T-helper 2 cell (primary cell): ENCODE data around the gene GZMH.
"Not testable (repeated sequence)": the region's sequence is repeated elsewhere in the genome, so short reads cannot be mapped to it uniquely, and the experiment has no call there.

ENCODE experiments used
- DNase-seq, 5 experiments: peaks; one replicate each; pipeline versions ENCODE4 v3.0.0 to v3.0.0-alpha.2; 2012 to 2022

Gene GZMH

DNA sequence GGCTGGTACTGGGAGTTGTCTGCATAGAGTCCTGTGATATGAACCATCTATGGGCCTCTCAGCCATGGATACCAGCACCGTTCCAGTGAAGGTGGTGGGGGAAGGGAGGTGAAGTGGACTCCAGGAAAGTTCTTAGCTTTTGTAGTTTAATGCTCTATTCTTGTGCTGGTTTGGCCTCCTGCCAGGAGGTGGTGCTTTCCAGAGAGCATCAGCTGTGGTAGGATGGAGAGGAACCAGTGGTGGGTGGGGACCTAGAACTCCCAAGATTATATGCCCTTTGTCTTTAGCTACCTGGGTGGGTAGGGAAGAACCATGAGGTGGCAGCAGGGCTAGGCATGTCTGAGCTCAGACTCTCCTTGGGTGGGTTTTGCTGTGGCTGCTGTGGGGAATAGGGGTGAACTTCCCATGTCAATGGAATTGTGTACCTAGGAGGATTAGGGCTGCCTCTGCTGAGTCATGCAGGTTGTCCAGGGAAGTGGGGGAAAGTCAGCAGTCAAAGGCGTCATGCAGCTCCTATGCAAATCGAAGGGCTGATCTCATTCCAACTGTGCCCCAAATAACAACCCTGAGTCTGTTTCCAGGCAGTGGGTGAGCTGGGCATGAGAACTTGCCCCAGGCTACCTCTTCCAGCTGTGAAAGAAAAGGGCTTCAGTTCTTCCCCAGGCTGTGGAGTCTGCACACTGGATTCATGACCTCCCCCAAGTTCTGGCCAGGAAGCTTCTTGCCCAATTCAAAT, 14.2 kb downstream of the GZMH start:
- DNase-seq: no peak

DNA sequence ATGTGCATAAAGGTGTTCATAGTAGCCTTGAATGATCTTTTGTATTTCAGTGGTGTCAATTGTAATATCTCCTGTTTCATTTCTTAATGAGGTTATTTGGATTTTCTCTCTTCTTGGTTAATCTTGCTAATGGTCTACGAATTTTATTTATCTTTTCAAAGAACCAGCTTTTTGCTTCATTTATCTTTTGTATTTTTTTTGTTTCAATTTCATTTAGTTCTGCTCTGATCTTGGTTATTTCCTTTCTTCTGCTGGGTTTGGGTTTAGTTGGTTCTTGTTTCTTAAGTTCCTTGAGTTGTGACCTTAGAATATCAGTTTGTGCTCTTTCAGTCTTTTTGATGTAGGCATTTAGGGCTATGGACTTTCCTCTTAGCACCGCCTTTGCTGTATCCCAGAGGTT, 18.5 kb downstream of the GZMH start:
- DNase-seq: not testable (repeated sequence)

DNA sequence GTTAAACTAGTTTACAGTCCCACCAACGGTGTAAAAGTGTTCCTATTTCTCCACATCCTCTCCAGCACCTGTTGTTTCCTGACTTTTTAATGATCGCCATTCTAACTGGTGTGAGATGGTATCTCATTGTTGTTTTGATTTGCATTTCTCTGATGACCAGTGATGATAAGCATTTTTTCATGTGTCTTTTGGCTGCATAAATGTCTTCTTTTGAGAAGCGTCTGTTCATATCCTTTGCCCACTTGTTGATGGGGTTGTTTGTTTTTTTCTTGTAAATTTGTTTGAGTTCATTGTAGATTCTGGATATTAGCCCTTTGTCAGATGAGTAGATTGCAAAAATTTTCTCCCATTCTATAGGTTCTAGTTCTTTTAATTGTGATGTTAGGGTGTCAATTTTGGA, 25.1 kb downstream of the GZMH start:
- not testable (repeated sequence) for DNase-seq

DNA sequence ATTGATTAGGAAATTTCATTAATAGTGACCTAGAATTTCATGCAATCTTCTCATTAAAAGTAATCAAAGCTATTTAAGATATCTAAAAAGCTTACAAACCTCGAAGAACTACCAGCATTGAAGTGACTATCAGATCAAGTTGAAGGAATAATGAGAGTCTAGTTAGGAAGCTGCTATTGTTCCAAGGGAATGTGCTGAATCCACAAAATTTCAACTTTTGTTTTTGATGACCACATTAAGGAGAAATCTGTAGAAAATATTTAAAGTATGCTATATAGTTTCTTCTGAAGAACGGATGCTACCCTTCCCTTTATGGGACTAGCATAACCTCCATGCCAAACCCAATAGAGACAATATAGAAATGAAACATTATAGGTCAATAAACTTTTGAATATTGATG, 30.9 kb downstream of the GZMH start:
- DNase-seq: no peak

DNA sequence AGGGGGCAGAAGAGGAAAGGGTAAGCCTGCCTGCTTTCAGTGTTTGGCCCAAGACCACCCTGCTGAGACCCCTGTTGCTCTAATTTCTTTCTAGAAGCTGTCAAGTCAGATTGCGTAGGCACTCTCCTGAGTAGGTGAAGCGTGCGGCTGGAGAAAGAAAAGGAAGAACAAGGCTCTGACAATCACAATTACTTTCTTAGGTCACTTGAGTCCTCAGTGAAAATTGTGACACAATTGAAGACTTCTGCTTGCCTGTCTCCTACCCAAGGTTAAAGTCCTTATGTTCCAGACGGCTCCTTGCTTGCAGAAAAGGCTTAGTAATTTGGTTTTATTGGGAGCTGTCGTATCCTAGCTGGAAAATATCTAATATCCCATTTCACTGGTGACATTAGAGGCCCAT, 32.7 kb downstream of the GZMH start:
- no peak for DNase-seq

DNA sequence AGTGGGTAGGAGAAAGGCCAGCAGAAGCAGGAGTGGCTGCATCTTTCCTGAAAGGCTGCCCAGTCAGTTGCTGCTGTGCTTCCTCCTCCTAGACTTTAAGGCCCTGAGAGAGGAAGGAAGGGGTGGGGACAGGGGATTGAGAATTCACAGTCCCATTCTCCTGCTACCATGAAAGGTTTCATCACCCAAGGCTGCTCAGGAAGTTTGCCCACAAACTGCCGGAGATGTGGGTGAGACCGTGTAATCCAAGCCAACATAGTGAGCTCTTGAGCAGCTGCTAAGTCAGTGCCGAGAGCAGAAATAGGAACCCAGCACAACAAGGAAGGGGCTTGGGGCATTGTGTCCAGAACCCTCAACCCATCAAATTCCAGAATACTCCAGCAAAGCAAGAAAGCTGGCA, 33.3 kb downstream of the GZMH start, which contains the start of gene CTSG:
TSS of gene CTSG (minus strand) at position 69 of the 400 bp plus-strand sequence. CDS start at position 42, 27 bp downstream.
- DNase-seq: no peak

DNA sequence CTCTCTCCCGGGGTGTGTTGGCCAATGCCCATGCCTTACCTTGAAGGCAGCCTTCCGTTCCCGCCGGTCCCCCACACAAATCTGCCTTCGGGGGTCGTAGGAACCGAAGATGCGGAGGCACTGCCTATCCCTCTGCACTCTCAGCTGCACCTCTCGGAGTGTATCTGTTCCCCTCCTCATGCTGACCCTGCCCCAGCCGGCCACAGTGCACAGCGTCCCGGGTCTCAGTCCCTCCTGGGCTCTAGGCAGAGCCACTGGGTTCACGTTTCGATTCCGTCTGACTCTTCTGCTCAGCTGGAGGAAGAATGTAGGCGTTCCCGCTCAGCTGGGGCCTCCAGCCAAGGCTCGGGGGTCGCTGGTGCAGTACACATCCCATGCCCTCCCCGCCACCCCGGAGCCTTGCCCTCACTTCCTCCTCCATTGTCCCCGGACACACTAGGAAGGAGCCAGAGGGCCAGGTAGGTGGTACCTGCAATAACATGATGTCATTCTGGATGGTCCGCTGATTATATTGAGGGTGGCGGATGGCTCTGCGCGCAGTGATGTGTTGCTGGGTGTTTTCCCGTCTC, 35.2 kb downstream of the GZMH start:
- no peak for DNase-seq

DNA sequence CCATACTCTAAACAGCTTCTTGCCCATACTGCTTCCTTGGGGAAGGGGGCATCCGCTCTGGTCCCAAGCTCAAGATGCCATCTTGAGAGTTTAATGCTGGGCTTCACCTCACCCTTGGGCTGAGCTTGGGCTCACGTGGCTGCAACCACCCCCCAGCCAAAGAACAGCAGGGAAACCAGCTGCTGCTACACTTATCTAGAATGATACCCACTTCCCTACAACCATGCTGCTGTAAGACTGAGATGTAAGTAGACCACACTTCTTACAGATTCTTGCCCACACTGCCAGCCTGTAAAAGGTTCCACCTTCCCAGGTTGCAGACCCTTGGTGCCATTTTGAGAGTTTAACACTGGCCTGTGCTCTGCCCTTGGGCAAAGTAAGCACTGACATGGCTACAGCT, 43.2 kb downstream of the GZMH start:
- DNase-seq: no peak

DNA sequence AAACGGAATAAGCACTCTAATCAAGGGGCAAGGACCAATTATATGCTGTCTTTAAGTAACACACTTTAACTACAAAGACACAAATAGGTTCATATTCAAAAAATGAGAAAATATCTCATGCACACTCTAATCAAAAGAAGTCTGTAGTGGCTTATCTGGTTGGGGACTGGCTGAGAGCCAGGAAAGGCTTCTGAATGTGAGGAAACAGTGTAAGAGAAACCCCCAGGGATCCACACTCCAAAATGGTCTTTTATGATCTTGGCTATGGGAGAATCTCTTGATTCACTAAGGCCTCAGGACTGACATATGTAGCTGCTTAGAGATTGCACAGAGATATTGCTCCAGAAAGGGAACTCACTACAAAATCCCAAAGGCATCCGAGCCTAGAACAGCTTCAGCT, 43.7 kb downstream of the GZMH start:
- no peak for DNase-seq

DNA sequence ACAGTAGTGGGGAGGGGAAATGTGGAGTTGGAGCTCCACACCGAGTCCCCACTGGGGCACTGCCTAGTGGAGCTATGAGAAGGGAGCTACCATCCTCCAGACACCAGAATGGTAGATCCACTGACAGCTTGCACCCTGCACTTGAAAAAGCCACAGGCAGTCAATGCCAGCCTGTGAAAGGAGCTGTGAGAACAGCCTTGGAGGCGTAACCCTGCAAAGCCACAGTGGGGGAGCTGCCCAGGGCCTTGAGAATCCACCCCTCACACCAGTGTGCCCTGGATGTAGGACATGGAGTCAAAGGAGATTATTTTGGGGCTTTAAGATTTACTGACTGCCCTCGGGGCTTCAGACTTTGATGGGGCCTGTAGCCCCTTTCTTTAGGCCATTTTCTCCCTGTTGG, 46.0 kb downstream of the GZMH start:
- no peak for DNase-seq

DNA sequence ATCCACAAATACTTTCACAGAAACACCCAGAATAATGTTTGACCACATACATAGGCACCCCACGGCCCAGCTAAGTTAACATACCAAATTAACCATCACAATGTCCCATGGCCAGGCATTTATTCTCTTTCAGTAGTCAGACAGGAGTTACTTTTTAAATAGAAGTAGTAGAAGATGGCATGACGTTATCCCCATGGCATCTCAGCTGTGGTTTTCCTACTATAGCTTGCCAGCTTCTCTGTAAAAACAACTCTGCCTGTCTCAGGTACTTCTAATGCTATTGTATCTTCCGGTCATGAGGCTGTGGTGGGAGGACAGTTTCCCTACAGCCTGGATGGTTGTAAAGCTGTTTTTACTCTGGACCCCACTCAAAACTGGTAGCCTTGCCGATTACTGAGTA, 52.7 kb downstream of the GZMH start:
- DNase-seq: no peak
